Epidermal melanocyte (primary cell): ENCODE measurements around the gene CDC14A.
"Not testable (repeated sequence)": the region's sequence is repeated elsewhere in the genome, so short reads cannot be mapped to it uniquely, and the experiment has no call there.

Experiments used
- DNase-seq: peaks from one replicate; pipeline ENCODE4 v3.0.0; 2011; ENCODE audit warnings: low spot score; ENCODE audit not compliant: insufficient read length

CDC14A gene, protein sequence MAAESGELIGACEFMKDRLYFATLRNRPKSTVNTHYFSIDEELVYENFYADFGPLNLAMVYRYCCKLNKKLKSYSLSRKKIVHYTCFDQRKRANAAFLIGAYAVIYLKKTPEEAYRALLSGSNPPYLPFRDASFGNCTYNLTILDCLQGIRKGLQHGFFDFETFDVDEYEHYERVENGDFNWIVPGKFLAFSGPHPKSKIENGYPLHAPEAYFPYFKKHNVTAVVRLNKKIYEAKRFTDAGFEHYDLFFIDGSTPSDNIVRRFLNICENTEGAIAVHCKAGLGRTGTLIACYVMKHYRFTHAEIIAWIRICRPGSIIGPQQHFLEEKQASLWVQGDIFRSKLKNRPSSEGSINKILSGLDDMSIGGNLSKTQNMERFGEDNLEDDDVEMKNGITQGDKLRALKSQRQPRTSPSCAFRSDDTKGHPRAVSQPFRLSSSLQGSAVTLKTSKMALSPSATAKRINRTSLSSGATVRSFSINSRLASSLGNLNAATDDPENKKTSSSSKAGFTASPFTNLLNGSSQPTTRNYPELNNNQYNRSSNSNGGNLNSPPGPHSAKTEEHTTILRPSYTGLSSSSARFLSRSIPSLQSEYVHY

GRCh38 chr1:100352267-100353070 is at the start of gene CDC14A:
TSS of gene CDC14A (plus strand) at chr1:100352506. CDS start at chr1:100352955, 449 bp downstream.
- DNase-seq, result peak; percentile 87

- peak; percentile 45 for DNase-seq
These were observed 49.6 kb upstream of the CDC14A start for GRCh38 chr1:100302739-100303138.

DNA sequence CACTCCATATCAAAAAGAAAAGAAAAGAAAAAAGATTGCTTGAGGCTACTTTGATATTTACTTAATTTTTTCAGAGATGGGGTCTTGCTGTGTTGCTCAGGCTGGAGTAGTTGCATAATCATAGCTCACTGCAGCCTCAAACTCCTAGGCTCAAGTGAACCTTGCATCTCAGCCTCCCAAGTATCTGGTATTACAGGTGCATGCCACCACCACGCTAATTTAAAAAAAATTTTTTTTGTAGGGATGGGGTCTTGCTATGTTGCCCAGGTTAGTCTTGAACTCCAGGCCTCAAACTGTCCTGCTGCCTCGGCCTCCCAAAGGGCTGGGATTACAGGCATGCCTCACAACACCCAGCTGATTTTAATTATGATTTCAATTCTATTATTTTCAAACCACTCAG is 48.1 kb upstream of the CDC14A start:
- DNase-seq, result no peak

DNA sequence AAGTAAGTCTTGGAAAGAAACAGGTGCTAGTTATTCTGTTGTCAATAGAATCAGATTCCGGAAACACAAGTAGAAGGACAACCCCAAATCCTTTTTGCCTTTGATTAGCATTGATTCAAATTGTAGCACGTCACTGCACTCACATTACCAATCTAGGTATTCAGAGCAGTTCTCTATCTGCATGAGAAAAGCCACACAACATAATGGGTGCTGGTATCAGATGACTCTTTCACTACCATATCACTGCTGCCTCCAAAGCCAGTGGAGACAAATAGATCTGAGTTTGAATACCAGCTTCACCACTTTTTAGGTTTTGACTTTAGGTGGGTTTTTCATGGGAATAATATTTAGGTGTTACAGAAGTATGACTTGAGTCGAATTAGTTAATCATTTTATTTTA is 47.4 kb upstream of the CDC14A start:
- DNase-seq, result no peak

DNA sequence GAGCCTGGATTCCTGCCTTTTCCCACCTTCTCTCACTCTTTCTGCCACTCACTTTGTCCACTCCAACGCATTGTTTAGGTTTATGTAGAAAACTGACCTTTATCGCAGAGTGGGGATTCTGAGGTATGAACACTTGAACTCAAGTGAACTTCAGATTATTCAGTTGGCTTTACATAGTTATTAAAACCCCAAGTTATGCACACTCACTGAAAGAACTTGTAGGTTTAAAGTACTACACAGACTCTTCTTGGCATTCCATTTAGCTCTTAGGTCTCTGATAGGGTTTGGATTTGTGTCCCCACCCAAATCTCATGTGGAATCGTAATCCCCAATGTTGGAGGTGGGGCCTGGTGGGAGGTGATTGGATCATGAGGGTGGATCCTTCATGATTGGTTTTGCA is 46.4 kb upstream of the CDC14A start:
- no peak for DNase-seq

DNA sequence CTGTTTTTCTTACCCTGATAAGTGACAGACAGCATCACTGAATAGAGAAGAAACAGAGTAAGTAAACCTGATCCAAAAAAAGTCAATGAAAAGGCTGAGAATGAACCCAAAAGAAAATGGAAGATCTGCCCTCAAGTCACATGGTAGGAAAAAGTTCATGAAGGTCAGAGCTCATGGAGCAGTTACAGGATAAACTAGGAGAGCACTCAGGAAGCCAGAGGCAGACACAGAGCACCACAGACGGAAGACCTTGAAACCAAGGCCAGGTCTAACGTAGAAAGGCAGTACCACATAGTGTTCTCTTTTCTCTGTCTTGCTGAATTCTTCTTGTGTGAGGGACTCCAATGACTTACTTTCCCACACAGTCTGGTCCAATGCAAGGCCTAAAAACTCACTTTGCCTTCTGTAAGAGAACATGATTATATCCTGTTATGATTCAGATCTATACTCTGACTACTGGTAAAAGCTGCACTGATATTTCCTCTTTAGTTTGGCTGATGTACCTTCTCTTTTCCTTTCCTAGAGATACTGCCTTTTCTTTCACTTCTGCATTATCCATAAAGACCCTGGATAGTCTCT is 45.5 kb upstream of the CDC14A start:
- no peak for DNase-seq

DNA sequence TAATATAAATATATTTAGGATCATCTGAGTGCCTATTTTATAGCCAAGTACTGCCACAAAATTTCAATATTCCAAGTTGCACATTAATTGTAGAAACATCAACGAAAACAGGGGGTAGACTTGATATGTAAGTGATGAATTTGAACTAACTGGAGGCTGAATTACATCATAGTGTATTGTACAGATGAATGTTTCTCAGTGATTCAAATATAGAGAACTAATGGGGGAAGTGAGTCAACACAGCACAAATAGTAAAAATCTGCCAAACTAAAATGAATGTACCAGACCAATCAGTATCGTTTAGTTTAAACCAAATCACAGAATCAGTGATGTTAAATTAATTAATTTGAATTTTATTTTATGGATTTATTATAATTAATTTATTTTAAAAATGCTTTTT is 43.5 kb upstream of the CDC14A start:
- DNase-seq, result no peak

DNA sequence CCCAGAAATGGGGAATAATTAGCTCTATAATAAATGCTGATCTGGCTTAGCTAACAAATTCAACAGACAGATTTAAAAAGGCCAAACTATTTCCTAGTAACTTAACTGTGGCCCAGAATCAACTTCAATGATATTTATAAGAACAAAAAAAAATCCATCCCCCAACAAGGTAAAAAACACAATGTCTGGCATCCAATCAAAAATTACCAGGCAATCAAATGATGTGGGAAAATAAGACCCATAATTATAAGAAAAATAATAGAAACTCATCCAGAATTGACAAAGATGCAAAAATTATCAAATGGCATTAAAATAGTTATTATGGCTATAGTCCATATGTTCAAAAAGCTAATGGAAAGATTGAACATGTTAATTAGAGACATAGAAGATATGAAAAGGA is 42.4 kb upstream of the CDC14A start:
- DNase-seq, result no peak

DNA sequence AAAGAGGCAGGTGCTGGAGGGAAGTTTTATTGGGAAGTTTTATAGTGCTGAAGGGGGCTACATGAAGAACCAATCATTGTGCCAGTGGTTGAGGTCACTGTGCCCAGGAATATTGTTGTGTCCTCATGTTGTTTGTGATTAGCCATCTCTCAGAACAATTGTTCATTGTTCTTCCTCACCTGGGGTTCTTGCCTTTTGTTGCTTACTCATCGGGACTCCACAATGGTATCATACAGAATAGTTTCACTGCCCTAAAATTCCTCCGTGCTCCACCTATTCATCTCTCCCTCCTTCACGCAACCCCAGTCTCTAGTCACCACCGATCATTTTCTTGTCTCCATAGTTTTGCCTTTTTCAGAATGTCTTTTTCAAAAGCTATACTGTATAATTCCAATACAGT is 38.9 kb upstream of the CDC14A start:
- DNase-seq, result no peak

DNA sequence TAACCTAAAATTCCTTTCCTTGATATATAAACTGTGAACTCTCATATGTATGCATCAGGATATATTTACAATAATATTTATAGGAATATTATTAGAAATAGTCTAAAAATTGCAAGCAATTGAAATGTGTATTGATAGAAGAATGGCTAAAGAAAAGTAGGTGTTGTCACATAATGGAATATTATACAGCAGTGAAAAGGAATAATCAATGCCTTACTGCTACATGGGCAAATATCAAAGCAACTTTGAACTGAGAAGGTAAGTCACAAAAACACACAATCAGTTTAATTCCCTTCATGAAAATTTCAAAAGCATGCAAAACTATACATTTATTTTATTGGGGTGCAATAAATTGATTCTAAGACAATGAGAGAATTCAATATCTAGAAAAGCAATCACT is 35.7 kb upstream of the CDC14A start:
- no peak for DNase-seq

GRCh38 chr1:100320311-100321099 is 31.8 kb upstream of the CDC14A start:
- no peak for DNase-seq

DNA sequence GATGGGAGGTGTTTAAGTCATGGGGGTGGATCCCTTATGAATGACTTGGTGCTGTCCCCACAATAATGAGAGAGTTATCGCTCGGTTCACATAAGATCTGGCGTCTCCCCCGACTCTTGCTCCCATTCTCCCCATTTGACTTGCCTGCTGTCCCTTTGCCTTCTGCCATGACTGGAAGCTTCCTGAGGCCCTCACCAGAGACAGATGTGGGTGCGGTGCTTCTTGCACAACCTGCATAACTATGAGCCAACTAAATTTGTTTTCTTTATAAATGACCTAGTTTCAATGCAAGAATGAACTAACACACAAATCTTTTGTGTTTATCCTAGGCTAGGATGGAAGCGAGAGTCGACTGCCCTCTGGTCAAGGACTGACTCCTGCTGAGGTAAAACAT is 31.2 kb upstream of the CDC14A start:
- no peak for DNase-seq

DNA sequence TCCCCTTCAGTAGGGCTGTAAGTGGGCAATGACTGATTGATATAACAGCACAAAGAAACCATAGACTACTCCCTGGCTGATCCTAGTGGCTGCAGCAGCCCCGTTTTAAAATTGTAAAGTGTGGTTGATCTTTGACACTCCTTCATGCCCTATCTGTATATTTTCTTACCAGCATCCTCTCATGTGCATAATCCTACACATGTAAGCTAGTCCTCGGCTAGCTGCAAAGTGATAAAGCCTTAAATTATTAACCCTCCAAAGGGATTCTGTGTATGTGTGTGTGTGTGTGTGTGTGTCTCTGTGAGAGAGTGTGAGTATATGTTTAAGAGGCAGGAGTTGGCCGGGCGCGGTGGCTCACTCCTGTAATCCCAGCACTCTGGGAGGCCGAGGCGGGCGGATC is 30.8 kb upstream of the CDC14A start:
- no peak for DNase-seq

- no peak for DNase-seq
These were observed 29.7 kb upstream of the CDC14A start for GRCh38 chr1:100322436-100323211.

- no peak for DNase-seq
These were observed 28.7 kb upstream of the CDC14A start for GRCh38 chr1:100323419-100324106.

DNA sequence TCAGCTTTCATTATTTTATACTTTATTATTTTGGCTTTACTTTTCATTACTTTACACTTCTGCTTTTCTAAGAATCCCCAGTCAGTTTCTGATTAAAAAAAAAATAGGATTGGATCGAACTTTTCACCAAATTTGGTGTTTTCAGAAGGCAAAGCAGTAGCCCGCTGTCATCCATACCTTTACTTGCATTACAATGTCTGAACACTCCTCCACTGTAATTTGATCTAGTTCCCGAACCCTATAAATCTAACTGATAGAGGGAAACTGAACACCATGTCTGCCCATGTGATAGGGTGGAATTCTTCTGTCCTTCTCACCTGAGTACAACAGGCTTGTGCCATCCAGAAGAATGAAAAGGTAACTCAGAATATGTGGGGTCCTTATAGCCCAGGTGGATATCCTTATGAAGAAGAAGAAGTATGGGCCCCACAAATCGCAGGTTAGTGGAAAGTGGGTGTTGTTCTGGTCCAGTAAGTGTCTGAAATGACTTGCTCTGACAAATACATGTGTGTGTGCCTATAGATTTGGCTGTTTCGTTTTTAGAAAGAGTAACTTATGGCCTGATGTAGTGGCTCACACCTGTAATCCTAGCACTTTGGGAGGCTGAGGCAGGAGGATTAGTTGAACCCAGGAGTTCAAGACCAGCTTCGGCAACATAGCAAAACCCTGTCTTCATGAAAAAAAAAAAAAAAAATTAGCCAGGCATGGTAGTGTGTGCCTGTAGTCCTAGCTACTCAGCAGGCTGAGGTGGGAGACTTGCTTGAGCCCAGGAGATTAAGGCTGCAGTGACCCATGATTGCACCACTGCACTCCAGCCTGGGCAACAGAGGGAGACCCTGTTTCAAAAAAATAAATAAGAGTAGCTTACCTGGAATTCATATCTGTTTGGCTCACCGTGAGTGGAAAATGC is 26.6 kb upstream of the CDC14A start:
- no peak for DNase-seq

DNA sequence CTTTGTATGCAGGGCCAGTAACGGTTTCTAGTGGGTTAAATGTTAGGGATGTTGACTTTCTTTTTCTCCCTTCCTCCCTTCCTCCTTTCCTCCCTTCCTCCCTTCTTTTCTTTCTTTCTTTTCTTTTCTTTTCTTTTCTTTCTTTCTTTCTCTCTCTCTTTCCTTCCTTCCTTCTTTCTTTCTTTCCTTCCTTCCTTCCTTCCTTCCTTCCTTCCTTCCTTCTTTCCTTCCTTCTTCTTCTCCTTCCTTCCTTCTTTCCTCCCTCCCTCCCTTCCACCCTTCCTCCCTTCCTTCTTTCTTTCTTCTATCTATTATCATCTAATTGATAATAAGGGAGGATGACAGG is 26.0 kb upstream of the CDC14A start:
- DNase-seq, result not testable (repeated sequence)

DNA sequence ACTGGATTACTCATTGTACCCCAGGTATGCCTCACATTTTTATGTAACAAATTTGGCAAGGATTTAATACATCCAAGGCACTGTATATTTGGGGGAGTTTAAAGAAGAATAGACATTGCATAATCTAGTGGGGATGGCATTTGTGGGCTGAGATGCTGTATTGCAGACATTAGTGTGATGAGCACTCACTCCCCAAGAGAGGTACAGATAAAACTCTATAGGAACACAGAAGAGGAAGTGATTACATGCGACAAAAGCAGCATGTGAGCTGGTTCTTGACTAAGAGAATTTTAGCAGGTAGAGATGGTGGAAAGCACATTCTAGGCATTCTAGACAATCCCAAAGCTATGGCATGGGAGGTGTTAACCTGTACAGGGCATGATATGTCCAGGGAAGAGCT is 24.2 kb upstream of the CDC14A start:
- DNase-seq, result no peak

DNA sequence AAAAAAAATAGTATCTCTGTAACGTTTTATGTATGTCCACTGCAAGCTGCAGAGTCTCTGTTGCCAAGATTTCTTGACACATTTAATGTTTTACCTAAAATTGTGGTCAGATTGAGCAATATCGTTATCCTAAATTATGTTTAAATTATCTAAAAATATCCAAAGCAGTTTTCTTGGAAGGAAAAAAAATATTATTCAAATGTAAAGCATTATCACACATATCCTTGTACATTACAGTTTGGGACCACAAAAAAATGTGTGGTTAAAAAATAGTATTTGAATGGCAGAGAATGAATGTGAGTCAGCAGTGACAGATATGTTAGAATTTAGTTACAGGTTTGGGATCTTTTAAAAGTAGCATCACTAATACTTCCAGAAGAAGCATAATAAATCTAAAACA is 21.2 kb upstream of the CDC14A start:
- not testable (repeated sequence) for DNase-seq
